OCI-LY7 (cell line): ENCODE data around the gene VSTM2A. TPM values are rescaled to one million over a fixed set of nuclear protein-coding genes. Genes with fewer than 3 reads are reported as not detected.

Source experiments
- BruUV-seq: library from RNA; stranded (reverse); fragments of 400-500 nt; replicated peaks from 2 replicates; lab custom pipeline; 2021; lab: Mats Ljungman, UMichigan
- CTCF ChIA-PET: fragments of 300-600 bp; sonication (Branson Sonifier 250); formaldehyde crosslinking; loops from one replicate; lab custom pipeline; 2022; ENCODE audit warnings: antibody characterized with exemption; ENCODE audit not compliant: unreplicated experiment; lab: Charles Lee
- POLR2A ChIA-PET: fragments of 300-600 bp; sonication (Branson Sonifier 250); formaldehyde crosslinking; loops from one replicate; lab custom pipeline; 2022; ENCODE audit warnings: antibody characterized with exemption; lab: Charles Lee
- DNase-seq: peaks from one replicate; pipeline ENCODE4 v3.0.0-alpha.2; 2015; ENCODE audit warnings: low spot score
- H2AFZ ChIP-seq: fragments of 200-600 bp; sonication (generic), shearing (Covaris generic); 2 replicates; pipeline ENCODE4 v1.6.1; 2014; ENCODE audit warnings: mild to moderate bottlenecking, antibody characterized with exemption, low read length, moderate library complexity
- H3K27ac ChIP-seq: fragments of 200-600 bp; sonication (generic); 2 replicates; pipeline ENCODE4 v1.5.1; 2014; ENCODE audit warnings: mixed run types, low read depth, mild to moderate bottlenecking, moderate library complexity, low read length, inconsistent platforms; ENCODE audit not compliant: poor library complexity, severe bottlenecking
- H3K36me3 ChIP-seq: fragments of 200-600 bp; sonication (generic); 2 replicates; pipeline ENCODE4 v1.6.1; 2014; ENCODE audit warnings: mild to moderate bottlenecking, antibody characterized with exemption, low read length, moderate library complexity, mixed read lengths; ENCODE audit not compliant: insufficient read depth
- H3K4me1 ChIP-seq: fragments of 200-600 bp; sonication (generic); 2 replicates; pipeline ENCODE4 v1.5.1; 2014; ENCODE audit warnings: mild to moderate bottlenecking, low read length; ENCODE audit not compliant: insufficient read depth, poor library complexity, severe bottlenecking
- H3K4me2 ChIP-seq: fragments of 200-600 bp; sonication (generic); 2 replicates; pipeline ENCODE4 v1.6.1; 2014; ENCODE audit warnings: mild to moderate bottlenecking, low read length
- H3K4me3 ChIP-seq: fragments of 200-600 bp; sonication (generic); 2 replicates; pipeline ENCODE4 v1.5.1; 2014; ENCODE audit warnings: mild to moderate bottlenecking, low read depth, low read length; ENCODE audit not compliant: poor library complexity, severe bottlenecking
- H3K79me2 ChIP-seq: fragments of 200-600 bp; sonication (generic); 2 replicates; pipeline ENCODE4 v1.6.1; 2016; ENCODE audit warnings: low read depth, mild to moderate bottlenecking, low read length, moderate library complexity, mixed read lengths; ENCODE audit not compliant: insufficient read depth
- H3K9me2 ChIP-seq: fragments of 200-600 bp; sonication (generic); 2 replicates; pipeline ENCODE4 v1.6.1; 2016; ENCODE audit warnings: mild to moderate bottlenecking, low read length, mixed read lengths; ENCODE audit not compliant: insufficient read depth
- H3K9me3 ChIP-seq: fragments of 200-600 bp; sonication (generic); 2 replicates; pipeline ENCODE4 v1.6.1; 2014; ENCODE audit warnings: mild to moderate bottlenecking, mixed run types, low read length, mixed read lengths
- H4K20me1 ChIP-seq: fragments of 200-600 bp; sonication (generic); 2 replicates; pipeline ENCODE4 v1.6.1; 2014; ENCODE audit warnings: mild to moderate bottlenecking, antibody characterized with exemption, low read length, moderate library complexity, mixed read lengths; ENCODE audit not compliant: insufficient read depth
- EZH2phosphoT487 ChIP-seq: fragments of 200-600 bp; sonication (generic); IDR thresholded peaks from 2 replicates; pipeline ENCODE4 v1.6.1; 2018; ENCODE audit warnings: low read depth, borderline replicate concordance, mild to moderate bottlenecking, mixed run types, antibody characterized with exemption, low read length, moderate library complexity, mixed read lengths
- intact Hi-C: fragments of 100-400 bp; cut with micrococcal nuclease; formaldehyde crosslinking; loops from one replicate; pipeline ENCODE4 v1.10.0; 2022; ENCODE audit not compliant: unreplicated experiment
- total RNA-seq, 2 experiments: library from RNA; depleted of rRNA in 1 of 2; stranded (reverse); fragments of >200 nt in 1 of 2; shearing (Covaris generic) in 1 of 2; gene quantifications; 2 replicates each; pipeline ENCODE4 v1.2.3, GENCODE V29; 2014 to 2022
- TF ChIP-seq, protein P1 (sequence below): fragments of 200-600 bp; sonication (generic); conservative IDR thresholded peaks from 2 replicates; pipeline ENCODE4 v1.5.1; 2014; ENCODE audit warnings: mild to moderate bottlenecking, antibody characterized with exemption, low read length, moderate library complexity, mixed read lengths

The VSTM2A gene
- total RNA-seq, 2 experiments from 2014 or later = not detected

DNA sequence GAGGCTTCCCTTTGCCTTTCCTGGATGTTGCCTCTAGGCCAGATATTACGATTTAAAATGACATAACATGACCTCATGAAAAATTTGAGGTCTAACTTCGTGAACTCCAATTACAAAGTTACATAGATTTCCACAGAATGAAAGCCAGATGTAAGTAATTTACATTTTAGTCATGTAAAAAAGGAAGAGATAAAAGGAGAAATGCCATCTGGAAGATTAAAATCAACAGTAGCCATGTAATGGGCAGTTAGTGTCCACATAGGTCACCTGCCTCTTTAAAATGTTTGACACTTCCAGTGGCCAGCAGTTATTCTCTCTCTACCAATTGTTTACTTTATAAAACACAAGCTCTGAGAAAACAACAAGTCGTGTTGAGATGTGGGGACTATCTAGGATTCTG, 4.1 kb upstream of the VSTM2A start:
- no peaks in the 10 kb centered on the region for H3K9me3 ChIP-seq
- H3K36me3 ChIP-seq = no peaks in the 10 kb centered on the region
- H3K4me3 ChIP-seq = no peak overlapping the region
- TF ChIP-seq, protein P1, sequence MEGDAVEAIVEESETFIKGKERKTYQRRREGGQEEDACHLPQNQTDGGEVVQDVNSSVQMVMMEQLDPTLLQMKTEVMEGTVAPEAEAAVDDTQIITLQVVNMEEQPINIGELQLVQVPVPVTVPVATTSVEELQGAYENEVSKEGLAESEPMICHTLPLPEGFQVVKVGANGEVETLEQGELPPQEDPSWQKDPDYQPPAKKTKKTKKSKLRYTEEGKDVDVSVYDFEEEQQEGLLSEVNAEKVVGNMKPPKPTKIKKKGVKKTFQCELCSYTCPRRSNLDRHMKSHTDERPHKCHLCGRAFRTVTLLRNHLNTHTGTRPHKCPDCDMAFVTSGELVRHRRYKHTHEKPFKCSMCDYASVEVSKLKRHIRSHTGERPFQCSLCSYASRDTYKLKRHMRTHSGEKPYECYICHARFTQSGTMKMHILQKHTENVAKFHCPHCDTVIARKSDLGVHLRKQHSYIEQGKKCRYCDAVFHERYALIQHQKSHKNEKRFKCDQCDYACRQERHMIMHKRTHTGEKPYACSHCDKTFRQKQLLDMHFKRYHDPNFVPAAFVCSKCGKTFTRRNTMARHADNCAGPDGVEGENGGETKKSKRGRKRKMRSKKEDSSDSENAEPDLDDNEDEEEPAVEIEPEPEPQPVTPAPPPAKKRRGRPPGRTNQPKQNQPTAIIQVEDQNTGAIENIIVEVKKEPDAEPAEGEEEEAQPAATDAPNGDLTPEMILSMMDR = no peak
- no peak for TF ChIP-seq EZH2phosphoT487
- ChIA-PET CTCF (no interaction called here), POLR2A (no interaction called here)
- intact Hi-C loops = no loop called here
- no peak overlapping the region for H3K27ac ChIP-seq
- no peaks in the 10 kb centered on the region for H4K20me1 ChIP-seq
- H3K4me1 ChIP-seq = no peaks in the 10 kb centered on the region
- H3K79me2 ChIP-seq = no peaks in the 10 kb centered on the region
- no peak for DNase-seq
- H2AFZ ChIP-seq = no peak overlapping the region
- no peak overlapping the region for H3K4me2 ChIP-seq
- no peaks in the 10 kb centered on the region for H3K9me2 ChIP-seq
- no TSS peak for BruUV-seq

DNA sequence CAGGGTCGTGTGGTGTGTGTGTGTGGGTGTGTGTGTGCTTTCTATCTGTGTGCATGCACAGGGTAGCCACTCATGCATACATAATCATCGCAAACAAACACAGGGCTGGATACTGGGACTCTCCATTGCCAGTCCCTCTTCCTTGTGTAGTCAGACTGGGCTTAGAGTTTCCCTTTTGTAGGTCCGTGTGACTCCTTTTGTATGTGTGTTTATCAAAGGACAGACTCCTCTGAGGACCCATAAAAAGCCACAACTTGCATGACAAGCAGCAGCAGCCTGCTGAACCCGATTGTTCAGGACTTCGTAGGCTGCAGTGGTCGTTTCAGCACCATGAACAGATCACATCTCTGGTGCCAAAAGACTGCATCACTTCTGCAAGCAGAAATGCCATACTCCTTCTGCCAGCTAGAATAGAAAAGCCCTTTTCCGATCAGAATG, 895 bp downstream of the VSTM2A start:
- Histone ChIP-seq H3K36me3 (no peaks in the 10 kb centered on the region), H4K20me1 (no peaks in the 10 kb centered on the region), H3K9me2 (no peaks in the 10 kb centered on the region), H3K4me3 (no peak overlapping the region), H3K79me2 (no peaks in the 10 kb centered on the region), H3K4me2 (no peak overlapping the region), H3K4me1 (no peaks in the 10 kb centered on the region), H3K27ac (no peak overlapping the region), H2AFZ (no peak overlapping the region), H3K9me3 (no peaks in the 10 kb centered on the region)
- ChIA-PET POLR2A (interaction anchor here (0.6 kb wide), 1 partner anchor 1744 kb away, joined by 3 read pairs; no protein-coding TSS in a partner anchor), CTCF (no interaction called here)
- no TSS peak for BruUV-seq
- DNase-seq = no peak
- TF ChIP-seq, protein P1 = no peak
- TF ChIP-seq EZH2phosphoT487 = no peak
- intact Hi-C loops = no loop called here

DNA sequence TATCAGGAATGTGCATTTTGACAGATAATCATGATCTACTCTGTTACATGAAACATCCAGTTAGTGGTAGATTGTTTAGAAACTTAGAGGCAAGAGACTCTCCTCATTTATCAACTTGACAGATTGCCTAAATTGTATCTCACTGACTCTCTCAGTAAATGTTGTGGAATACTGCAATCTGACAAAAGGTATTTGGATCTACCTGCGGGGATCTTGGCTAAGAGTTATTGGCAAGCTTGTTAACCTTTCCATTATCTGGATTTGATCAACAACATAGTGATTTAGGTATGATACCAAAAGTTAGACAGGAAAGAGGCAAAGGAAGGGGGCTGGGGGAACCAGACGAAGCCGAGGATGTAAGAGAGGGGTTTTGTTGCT, 2.0 kb downstream of the VSTM2A start:
- Histone ChIP-seq H3K4me1 (no peaks in the 10 kb centered on the region), H3K9me2 (no peaks in the 10 kb centered on the region), H3K4me3 (no peak overlapping the region), H3K27ac (no peak overlapping the region), H2AFZ (no peak overlapping the region), H3K79me2 (no peaks in the 10 kb centered on the region), H3K9me3 (no peaks in the 10 kb centered on the region), H3K36me3 (no peaks in the 10 kb centered on the region), H3K4me2 (no peak overlapping the region), H4K20me1 (no peaks in the 10 kb centered on the region)
- BruUV-seq = no TSS peak
- intact Hi-C loops = no loop called here
- ChIA-PET POLR2A (no interaction called here), CTCF (no interaction called here)
- TF ChIP-seq, protein P1 = no peak
- no peak for TF ChIP-seq EZH2phosphoT487
- no peak for DNase-seq
